Peyer's patch (tissue), 4 donors: ENCODE results near the gene HIPK4. TPM values are rescaled to one million over a fixed set of nuclear protein-coding genes. Genes with fewer than 3 reads are reported as not detected.

Source experiments
- DNase-seq, 3 donors: peaks; one replicate each; pipeline ENCODE4 v3.0.0-alpha.2; 2017 to 2019
- H3K27ac ChIP-seq, 4 donors: fragments of 200-600 bp; sonication (generic); one replicate each; pipeline ENCODE4 v1.5.1; 2016 to 2019
- H3K27me3 ChIP-seq, 2 donors: fragments of 200-600 bp; sonication (generic); one replicate each; pipeline ENCODE4 v1.5.1; 2019
- H3K36me3 ChIP-seq, 3 donors: fragments of 200-600 bp; sonication (generic); one replicate each; pipeline ENCODE4 v1.5.1; 2016 to 2019
- H3K4me1 ChIP-seq, 4 donors: fragments of 200-600 bp; sonication (generic); one replicate each; pipeline ENCODE4 v1.5.1; 2016 to 2019
- H3K4me3 ChIP-seq, 4 donors: fragments of 200-600 bp; sonication (generic); 1 replicate in 3 of 4; 2 replicates in 1 of 4; pipeline ENCODE4 v1.5.1; 2016 to 2019; ENCODE audit warnings: mild to moderate bottlenecking in 1 of 4
- H3K9me3 ChIP-seq, 4 donors: fragments of 200-600 bp; sonication (generic); one replicate each; pipeline ENCODE4 v1.5.1; 2016 to 2019; ENCODE audit warnings: mild to moderate bottlenecking in 1 of 4
- CTCF ChIP-seq, 6 experiments: fragments of 450-650 bp in 4 of 6; fragments of 200-600 bp in 2 of 6; sonication (generic) in 1 of 6; IDR thresholded peaks; one replicate each; pipeline ENCODE4 v1.5.1; 2017 to 2019; ENCODE audit warnings: antibody characterized with exemption in 6 of 6, mild to moderate bottlenecking in 3 of 6, moderate library complexity in 1 of 6
- POLR2A ChIP-seq, 2 donors: fragments of 450-650 bp; IDR thresholded peaks; one replicate each; pipeline ENCODE4 v1.5.1; 2017; ENCODE audit warnings: antibody characterized with exemption in 2 of 2, mild to moderate bottlenecking in 2 of 2, moderate library complexity in 2 of 2
- total RNA-seq, 4 donors: library from RNA; depleted of rRNA; stranded (reverse); fragments of >200 nt; gene quantifications; one replicate each; pipeline ENCODE4 v1.1.0, GENCODE V29; 2016

The HIPK4 gene
- total RNA-seq, 4 donors from 2014 or later: not detected

DNA sequence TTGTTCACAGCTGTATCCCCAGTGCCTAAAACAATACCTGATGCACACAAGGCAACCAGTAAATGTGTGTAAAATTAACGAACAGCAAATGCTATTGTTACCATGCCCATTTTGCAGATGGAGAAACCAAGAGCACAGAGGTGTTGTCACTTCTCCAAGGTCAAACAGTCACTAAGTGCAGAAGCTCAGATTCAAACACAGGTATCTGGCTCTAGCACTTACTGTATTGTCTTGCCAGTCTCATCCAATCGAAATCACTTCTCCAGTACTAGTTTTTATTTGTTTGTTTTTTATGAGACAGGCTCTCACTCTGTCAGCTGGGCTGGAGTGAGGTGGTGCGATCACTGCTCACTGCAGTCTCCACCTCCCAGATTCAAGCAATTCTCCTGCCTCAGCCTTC lies 27.8 kb downstream of the HIPK4 start:
- Histone ChIP-seq H3K36me3 (peaks cover 0 to 11% (median 0%) of the 10 kb centered on the region in 3 donors), H3K4me1 (peaks cover 0 to 8% (median 2%) of the 10 kb centered on the region in 4 donors), H3K4me3 (no peak overlapping the region), H3K27me3 (no peaks in the 10 kb centered on the region), H3K27ac (no peak overlapping the region), H3K9me3 (no peaks in the 10 kb centered on the region)
- DNase-seq: no peak
- TF ChIP-seq CTCF (IDR thresholded peaks at IDR 0.05): no peak
- no peak for TF ChIP-seq POLR2A (IDR thresholded peaks at IDR 0.05)

- TF ChIP-seq POLR2A (IDR thresholded peaks at IDR 0.05): no peak
- no peak for TF ChIP-seq CTCF (IDR thresholded peaks at IDR 0.05)
- no peak for DNase-seq
- no peak overlapping the region for H3K27ac ChIP-seq
- H3K4me1 ChIP-seq: peaks cover 0 to 7% (median 0%) of the 10 kb centered on the region in 4 donors
- no peak overlapping the region for H3K4me3 ChIP-seq
- H3K36me3 ChIP-seq: peaks cover 0 to 4% (median 0%) of the 10 kb centered on the region in 3 donors
- H3K9me3 ChIP-seq: no peaks in the 10 kb centered on the region
- no peaks in the 10 kb centered on the region for H3K27me3 ChIP-seq
Observed at GRCh38 chr19:40360708-40361241, 29.2 kb downstream of the HIPK4 start.

DNA sequence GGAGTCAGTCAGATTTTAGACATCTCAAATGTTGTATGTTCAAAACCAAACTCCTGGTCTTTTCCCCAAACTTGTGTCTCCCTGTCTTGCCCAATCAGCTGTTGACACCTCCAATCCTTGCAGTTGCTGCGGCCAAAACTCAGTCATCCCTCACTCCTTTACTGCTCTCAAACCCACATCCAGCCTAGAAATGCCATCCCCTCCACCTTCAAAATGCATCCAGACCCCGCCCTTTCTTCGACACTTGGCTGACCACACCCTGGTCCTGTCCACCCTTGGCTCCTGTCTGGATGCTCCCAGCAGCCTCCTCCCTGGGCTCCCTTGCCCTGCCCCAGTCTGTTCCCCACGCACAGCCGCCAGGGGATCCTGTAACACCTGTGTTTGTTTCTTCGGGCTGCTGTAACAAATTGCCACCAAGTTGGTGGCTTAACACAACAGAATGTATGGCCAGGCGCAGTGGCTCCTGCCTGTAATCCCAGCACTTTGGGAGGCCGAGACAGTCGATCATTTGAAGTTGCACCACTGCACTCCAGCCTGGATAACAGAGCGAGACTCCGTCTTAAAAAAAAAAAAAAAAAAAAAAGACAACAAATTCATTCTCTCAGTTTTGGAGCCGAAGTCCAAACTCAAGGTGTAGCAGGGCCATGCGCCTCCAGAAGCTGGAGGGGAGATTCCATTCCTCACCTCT lies 29.8 kb downstream of the HIPK4 start:
- H3K36me3 ChIP-seq: peaks cover 0 to 4% (median 0%) of the 10 kb centered on the region in 3 donors
- peaks cover 0 to 4% (median 0%) of the 10 kb centered on the region in 4 donors for H3K4me1 ChIP-seq
- no peaks in the 10 kb centered on the region for H3K27me3 ChIP-seq
- no peaks in the 10 kb centered on the region for H3K9me3 ChIP-seq
- DNase-seq: no peak
- no peak overlapping the region for H3K4me3 ChIP-seq
- no peak overlapping the region for H3K27ac ChIP-seq
- no peak for TF ChIP-seq POLR2A (IDR thresholded peaks at IDR 0.05)

GRCh38 chr19:40358773-40359172 lies 31.2 kb downstream of the HIPK4 start:
- no peak for TF ChIP-seq CTCF (IDR thresholded peaks at IDR 0.05)
- no peak for TF ChIP-seq POLR2A (IDR thresholded peaks at IDR 0.05)
- H3K4me3 ChIP-seq: no peak overlapping the region
- H3K36me3 ChIP-seq: peaks cover 0 to 4% (median 0%) of the 10 kb centered on the region in 3 donors
- no peak overlapping the region for H3K27ac ChIP-seq
- no peaks in the 10 kb centered on the region for H3K9me3 ChIP-seq
- DNase-seq: peak in 2 of 3 donors; percentile 64 to 67
- H3K27me3 ChIP-seq: no peaks in the 10 kb centered on the region
- peaks cover 0 to 4% (median 0%) of the 10 kb centered on the region in 4 donors for H3K4me1 ChIP-seq

DNA sequence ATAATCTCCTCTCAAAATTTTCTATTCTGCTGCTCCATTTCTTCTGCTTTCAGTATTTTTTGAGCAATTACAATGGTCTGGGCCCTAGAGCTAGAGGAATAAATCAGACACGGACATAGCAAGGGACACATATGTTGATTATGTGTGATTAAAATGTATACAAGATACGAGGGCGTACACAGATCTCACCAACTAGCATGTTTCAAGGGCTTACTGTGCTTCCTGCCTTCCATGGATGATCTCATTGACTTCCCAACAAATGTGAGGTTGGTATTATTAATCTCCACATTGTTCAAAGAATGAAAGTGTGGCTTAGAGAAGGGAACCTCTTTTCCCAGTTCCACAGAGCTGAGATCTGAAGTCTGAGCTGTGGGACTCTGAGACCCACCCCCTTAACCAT lies 32.3 kb downstream of the HIPK4 start:
- peaks cover 0 to 4% (median 0%) of the 10 kb centered on the region in 4 donors for H3K4me1 ChIP-seq
- H3K27ac ChIP-seq: no peak overlapping the region
- peaks cover 0 to 4% (median 0%) of the 10 kb centered on the region in 3 donors for H3K36me3 ChIP-seq
- TF ChIP-seq CTCF (IDR thresholded peaks at IDR 0.05) (no peak), POLR2A (IDR thresholded peaks at IDR 0.05) (no peak)
- no peak overlapping the region for H3K4me3 ChIP-seq
- H3K9me3 ChIP-seq: no peaks in the 10 kb centered on the region
- H3K27me3 ChIP-seq: no peaks in the 10 kb centered on the region
- no peak for DNase-seq
